Fibroblast of peridontal ligament (primary cell): Measurements from ENCODE around the gene KRT73.

Experiments used
- DNase-seq: peaks from one replicate; pipeline ENCODE4 v3.0.0-alpha.2; 2010; ENCODE audit errors: extremely low read depth

KRT73 gene

DNA sequence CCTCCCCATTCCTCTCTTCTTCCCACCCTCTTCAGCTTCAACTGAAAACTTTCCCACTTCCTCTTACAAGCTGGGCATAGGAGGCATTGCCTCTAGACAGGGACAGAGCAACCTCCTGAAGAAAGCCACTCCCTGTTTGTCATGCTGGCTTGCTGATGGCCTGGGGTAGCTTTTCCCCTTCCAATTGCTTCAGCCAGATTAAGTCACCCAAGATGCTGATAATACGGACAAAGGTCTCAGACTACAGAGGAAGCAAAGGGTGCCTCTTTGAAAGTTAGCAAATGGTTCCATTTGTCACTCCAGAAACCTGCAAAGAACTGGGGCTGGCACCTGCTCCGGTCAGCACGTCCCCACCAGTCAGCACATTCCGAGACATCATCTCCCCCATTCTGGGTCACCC, 27.6 kb upstream of the KRT73 start:
- no peak for DNase-seq

DNA sequence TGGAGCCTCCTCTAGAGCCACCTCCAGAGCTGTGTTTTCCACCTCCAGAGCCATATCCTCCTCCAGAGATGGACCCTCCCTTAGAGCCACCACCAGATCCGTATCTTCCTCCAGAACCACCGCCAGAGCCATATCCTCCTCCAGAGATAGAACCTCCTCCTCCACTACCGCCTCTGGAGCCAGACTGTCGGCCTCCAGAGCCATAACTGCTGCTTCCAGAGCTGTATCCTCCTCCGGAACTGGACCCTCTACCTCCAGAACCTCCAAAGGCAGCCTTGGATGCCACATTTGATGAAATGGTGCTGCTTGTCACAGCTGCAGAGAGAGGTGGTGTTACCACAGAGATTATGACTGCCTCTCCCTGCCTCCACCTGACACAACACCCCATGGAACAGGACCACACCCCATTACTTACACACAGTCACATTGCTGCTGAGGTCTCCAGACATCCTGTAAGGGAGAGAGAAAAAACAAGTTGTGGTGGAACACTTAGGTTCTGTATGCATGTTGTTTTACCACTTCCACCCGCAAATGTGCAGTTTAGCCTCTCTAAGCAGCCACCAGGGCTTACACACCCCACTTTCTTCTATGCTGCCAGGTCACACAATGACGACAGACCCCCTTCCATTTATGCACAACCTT, 26.9 kb upstream of the KRT73 start:
- no peak for DNase-seq

DNA sequence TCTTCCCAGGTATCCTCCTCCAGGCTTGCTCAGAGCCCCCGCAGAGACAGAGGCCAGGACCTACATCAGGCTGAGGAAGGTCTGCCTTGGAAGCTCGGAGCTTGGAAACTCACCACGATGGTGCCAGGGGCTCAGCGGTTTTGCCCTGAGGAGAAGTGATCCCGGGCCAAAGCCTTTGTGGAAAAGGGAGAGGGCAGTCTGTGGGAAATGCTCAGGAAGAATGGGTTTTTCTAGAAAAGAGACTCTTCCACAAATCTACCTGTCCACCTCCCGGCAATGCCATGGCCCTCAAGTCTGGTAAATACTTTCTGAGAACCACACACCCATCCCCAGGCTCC, 25.7 kb upstream of the KRT73 start:
- no peak for DNase-seq

DNA sequence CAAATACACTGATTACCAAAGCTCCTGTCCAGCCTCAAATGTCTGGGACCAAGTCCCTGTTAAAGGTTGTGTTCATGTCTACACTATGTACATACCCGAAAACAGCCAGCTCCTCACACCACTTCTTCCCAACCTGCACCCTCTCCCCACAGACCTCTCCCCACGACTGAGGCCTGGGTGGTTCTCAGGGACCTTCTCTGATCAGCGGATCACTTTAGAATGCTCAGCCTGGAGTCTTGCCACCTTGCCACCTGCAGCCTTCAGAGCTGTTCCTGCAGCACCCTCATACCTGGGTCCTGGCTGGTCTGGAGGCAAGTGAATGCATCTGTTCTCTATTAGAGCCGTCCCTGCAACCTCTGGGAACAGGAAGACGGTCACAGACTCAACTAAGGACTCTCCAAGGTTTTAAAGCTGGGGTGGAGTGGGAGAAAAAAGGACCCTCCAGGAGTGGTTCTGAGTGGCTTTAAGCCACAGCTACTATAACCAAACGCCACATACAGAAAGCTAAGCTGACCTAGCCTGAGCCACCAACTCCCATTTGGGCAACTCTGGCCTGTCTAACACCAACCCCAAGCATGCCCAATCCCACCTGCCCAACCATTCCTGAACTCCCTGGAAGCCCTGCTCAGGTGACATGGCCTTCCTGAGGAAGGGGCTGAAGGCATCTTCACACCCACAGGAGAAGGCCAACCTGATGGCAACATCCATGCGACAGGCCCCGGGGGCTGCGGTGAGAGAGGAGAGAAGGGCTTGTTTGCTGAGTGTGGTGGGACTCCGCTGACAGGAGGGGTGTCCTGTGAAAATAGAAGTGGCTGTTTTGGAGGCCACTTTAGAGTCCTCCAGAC, 25.1 kb upstream of the KRT73 start:
- no peak for DNase-seq

DNA sequence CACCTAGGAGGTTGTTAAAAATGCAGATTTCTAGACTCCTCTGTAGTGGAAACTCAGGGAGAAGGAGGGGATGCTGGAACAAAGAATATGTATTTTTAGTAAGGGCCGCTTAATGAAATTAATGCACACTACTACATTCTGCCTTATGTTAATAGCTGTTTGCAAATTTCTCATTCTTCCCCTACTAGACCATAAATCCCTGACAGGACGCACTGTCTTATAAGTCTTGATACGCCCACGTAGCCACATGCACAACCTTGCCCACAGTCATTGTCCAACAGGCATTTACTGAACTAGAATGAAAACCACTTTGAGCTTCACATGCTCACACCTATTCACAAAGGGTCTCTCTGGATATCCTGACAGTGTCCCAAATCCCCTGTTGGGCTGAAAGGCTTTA, 23.1 kb upstream of the KRT73 start:
- no peak for DNase-seq

DNA sequence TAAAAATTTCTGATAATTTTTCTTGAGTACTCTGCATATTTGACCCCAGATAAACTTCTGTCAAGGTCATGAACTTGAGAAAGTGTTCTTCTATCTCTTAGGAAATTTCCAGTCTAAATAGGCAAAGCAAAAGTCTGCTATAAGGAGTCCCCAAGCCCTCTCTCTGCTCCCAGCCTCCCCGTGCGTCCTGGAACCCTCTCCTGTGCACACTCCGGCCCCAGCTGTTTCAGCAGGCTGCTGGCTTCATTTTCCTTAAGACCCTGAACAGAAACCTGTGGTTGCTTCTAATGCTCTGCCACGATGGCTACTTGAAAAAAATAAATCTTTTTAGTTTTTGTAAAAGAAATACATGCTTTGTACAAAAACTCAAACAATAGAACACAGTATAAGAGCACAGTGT, 18.9 kb upstream of the KRT73 start:
- DNase-seq, result no peak

DNA sequence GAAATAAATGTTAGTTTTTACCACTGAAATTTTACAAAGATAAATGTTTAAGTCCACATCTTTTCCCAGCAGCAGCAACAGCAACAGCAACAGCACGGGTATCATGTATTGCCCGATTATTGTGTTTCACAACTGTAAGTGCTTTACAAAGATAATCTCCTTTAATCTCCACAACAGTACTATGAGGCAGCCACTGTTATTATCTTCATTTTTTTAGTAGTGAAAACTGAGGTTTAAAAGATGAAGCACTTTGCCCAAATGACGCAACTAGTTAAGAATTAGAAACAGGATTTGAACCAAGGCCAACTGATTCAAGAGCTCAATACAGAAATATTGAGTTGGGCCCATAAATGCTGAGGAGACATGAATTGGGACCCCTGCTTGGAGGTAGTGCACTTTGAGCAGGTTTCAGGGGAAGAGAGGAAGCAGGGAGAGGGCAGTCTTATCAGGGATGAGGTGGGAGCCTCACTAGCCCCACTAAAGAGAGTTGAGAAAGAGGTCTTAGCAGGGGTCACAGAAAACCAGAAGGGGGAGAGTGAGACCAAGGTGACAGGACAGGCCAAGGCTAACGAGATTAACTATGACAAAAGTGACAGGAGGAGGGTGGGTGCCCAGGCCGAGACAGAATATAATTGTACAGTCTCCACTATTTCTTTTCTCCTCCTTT, 18.4 kb upstream of the KRT73 start:
- no peak for DNase-seq

DNA sequence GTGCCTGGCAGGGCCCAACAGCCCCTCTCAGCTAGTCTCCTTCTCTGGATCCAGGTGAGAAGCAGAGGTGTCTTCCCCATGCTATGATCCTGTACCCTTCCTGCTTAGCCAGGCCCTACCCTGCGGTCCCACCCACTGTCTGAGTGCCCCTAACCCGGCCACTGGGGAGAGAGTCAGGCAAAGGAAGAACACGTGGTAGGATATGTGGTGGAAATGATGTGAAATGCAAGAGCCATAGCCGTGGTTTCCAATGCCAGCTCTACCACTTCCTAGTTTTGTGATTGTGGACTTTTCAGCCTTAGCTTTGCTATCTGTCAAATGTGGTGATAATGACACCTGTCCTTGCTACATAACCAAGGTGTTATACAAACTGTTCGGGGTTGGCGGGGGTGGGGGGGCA, 17.8 kb upstream of the KRT73 start:
- DNase-seq, result no peak

DNA sequence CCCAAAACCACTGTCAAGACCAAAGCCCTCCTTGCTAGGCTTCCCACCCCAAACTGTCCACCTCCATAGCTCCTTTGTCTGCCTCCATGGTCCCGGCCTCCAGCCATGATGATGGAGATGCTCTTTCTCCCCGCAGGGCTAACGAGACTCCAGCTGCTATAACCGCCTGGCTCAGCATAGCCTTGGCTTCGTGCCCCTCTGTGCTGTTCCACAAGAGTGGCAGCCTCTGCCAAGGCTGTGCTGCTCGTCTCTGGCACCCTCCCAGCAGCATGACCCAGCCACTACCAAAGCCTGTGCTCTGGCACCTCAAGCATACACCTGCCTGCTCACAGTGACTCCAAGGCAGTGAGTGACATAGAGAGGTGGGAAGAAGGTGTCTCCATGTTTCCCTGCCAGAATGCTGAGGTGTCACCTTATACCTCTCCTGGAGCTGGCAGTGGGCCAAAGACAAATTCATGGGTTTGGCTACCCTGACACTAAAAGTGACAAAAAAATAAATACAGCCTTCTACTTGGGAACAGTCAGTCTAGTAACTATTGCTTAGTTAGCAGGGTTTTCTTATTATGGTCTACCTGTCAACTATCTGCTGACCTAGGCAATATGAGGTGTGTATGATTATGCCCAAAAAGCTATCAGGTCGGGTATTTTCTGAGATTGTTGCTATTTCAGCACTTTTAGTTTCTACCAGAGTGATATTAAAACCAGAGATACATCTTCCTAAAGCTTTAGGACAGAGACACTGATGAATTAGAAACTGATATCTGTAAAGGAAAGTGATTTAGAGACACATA, 16.1 kb upstream of the KRT73 start:
- DNase-seq, result no peak

DNA sequence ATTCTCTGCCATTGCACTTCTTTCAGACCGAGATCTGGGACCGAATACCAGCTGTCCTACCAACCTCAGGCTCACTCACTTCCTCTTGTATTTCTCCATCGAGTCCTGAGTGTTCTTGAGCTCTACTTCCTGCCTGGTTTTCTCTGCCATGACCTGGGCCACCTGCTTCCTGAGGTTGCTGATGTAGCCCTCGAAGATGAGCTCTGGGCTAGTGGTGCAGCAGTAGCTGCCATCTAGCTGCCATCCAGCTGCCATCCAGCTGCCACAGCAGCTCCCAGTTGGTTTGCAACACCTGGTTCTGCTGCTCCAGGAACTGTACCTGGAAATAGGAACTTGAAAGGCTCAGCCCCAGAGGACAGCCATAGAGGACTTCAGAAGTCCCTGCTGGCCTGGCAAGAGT, 15.0 kb upstream of the KRT73 start:
- no peak for DNase-seq

DNA sequence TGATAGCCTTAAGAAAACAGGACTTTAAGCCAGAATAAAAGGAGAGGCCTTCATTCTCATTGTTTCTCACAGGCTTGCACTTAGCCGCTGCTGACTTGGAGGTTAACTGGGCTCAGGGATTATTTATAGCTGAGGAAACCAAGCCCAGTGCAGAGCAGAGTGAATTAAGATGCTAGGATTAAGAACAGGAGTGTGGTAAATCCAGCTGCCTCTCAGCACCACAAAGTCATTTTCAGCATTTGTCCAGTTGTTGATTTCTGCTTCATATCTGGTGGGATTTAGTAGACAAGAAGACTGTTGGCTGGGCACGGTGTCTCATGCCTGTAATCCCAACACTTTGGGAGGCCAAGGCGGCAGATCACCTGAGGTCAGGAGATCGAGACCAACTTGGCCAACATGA, 14.3 kb upstream of the KRT73 start:
- no peak for DNase-seq

DNA sequence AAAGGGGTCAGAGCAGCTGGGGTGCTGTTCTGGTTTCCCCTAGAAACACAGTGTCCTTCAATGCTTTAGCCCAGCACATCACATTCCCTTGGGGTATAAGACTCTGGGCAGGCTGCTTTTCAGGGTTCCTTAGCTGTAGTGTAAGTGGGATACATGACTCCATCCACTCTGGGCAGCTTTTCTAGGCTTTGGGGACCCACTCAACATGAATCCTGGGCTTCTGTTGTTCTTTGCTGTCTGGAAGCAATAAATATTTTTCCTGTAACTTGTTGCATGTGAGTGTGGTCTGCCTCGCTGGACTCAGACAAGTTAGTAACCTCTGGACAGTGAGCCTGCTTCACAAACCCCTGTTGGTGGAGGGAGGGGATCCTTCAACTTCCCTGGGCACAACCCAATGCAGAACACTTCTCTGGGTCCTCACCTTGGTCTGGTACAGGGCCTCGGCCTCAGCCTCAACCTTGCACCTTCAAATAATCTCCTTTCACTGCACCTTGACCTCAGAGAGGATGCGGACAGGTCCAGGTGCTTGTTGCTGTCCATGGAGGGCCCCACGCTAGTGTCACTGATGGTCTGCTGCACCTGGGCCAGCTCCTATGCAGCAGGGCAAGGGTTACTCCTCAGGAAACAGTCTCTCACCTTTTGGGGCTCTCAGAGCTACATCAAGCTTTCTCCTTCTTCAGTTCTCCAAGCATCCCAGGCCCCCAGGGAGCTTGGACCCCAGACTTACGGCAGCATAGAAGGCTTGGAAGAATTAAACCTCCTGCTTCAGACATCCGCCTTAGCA, 13.5 kb upstream of the KRT73 start:
- no peak for DNase-seq

DNA sequence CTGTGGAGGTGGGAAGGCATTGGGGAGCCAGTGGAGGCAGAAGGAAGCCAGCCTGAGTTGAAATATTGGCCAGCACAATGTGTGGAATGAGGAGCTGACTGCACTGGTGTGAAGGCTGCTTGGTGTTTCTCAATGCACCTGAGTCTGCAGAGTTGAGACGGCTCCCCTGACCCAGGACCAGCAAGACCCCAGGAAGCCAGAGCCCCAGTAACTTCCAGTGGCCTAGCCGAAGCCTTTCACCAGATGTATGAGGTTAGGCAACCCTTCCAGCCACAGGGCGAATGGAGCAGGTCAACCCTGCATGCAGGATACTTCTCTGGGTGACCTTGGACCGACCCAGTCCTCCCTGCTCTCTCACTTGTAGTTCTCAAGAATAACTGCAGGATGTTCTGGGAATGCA, 12.9 kb upstream of the KRT73 start:
- no peak for DNase-seq

DNA sequence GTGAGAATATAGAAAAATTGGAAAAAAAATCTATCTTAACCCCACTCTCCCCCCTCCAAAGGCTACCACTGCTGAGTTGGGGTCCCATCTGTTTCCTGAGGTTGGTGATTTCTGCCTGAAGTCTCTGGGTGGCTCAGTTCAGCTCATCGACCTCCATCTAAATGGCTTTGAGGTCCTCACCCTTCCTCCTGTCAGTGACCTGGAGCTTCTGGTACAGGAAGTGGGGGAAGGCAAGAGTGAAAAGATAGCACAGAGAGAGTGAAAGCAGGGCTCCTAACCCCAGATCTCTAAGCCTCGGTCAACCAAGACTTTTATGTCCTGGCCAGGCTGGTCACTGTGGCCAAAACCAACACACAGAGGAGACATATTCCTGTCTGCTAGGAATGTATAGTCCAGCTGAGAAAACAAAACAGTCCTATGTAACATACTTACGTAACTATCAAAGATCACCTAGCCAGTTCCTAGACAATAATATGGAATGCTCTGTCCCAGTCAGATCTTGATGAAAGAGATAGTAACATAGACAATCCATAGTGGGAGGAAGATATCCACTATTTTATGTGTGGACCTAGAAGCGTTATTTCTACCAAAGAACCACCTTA, 12.3 kb upstream of the KRT73 start:
- no peak for DNase-seq

DNA sequence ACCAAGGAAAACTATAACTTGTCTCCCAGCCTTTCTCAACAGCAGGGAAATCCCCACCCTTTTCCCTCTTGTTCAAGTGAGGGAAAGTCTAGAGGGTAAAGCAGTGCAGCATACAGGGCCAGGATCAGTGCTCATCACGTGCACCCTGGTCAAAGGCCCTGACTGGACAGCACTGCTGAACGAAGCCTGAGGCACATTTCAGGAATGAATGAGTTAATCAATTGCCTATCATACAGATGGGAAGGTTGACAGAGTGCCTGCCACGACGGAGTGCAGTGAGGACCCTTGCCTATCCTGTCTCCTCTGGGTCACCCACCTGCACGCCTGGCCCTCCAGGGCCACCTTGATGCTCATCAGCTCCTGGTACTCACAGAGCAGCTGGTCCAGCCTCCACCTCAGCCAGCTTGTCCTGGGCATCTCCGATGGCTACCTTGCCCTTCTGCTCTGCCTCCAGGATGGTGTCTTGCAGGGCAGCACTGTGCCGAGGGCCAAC, 11.7 kb upstream of the KRT73 start:
- no peak for DNase-seq

DNA sequence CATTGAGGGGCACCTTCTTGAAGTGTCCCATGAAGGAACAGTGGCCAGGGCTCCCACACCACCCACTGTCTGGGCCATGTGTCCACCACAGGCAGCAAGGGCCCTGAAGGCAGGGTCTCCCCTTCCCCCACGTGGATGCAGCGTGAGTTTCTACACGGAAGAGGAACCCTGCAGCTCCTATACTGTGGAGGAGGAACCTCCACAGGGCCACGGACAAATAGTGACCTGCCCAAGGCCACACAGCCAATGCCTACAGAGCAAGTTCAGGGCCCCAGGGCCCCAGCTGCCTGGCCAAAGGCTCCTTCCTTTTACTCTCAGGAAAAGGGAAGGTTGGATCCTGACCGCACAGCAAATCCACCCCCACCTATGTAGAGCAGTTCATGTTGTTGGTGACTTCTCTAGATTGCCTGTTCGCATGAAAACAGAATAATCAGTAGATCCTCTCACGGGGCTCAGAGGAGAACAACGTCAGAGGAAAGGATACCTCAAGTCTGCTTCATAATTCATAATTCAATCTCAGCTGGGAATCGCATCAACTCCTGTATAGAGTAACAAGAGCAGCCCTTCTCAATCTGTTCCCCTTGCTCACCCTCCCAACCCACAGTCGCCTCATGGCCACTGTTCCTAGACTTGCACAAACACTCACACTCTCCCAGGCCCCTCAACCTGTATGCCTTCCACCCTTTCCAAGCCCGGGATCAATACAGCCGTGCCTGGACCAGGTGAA, 11.1 kb upstream of the KRT73 start:
- no peak for DNase-seq

DNA sequence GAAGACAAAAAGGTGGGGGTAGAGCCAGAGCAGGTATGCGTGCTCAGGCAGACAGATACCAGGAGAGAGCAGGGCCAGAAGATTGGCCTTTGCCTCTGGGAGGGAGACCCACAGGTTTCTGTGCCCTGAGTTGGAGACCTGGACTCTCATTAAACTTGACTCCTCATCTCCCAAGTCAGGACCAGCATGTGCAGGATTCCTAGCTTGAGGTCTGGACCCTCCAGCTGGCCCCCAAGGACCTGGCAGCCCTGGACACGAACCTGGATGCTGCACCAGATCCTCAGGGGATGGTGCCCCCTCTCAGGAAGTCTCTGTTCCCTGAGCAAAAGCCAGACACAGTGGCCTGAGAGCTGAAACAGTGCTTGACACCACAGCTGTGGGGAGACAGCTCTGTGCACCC, 10.5 kb upstream of the KRT73 start:
- no peak for DNase-seq

DNA sequence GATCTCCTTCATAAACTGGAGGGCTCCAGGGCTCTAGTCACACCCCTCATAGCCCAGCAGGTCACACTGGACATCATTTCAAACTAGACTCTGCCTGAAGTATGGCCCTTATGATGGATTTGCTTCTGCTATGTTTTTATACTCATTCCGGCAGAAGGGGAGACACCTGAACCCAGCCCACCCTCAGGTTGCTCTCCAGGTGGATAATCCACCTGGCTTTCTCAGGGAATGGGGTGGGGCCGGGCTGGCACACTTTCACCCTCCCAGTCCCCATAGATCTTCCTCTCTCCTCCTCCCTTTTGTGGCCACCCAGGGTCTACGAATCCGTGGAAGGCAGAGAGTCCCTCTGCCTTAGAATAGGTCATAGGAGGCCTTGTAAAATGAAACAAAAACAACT, 9.8 kb upstream of the KRT73 start:
- no peak for DNase-seq

DNA sequence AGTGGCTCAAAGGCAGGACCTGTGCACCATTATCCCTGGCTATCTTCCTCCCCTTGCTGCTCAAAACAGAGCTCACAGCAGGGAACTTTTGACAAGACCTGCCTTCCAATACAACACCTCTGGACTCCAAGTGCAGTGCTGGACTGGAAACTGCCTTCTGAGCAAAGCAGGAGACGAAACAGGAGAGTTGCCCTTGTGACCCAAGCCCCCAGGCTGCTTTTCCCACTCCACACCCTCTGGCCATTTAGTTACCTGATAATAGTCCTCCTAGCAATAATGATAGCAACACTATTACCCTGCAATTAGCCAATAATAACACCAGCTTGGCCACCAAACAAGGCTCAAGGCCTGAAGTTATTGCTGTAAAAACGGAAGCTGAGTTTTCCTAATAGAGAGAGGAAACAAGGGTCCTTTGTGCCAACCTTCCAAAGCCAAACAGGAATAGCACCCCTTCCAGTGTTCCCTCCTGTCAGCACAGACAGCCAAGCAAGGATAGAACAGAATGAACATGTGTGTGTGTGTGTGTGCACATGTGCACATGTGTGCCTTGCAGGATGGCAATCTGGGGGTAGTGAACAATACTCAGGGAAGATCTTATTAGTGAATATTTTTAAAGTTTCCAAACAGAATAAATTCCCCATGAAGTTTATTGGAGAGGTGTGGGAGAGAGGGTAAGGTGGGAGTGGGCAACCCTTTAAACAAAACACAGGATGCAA, 9.2 kb upstream of the KRT73 start:
- DNase-seq, result no peak

DNA sequence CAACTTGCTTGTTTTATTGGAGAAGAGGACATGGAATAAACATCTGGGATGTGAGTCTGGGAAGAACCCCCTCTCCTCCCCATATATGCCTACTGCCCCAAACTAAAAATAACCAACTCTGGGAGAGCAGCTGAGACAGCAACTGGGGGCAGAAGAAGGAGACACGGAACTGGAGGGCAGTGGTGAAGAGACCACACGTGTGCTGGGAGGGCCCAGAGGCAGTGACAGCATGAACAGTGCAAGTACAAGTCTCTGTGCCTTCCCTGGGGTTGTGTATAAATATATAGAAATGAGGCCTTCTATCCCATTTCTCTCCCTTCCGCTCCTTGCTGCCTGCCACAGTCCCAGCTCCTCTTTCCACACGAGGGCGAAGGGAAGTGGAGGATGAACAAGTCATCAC, 4.0 kb upstream of the KRT73 start:
- DNase-seq, result no peak
